Breast epithelium (tissue), 4 donors: Measurements from ENCODE around the gene PRDM1. TPM values are rescaled to one million over a fixed set of nuclear protein-coding genes. Genes with fewer than 3 reads are reported as not detected.
A peak's percentile ranks its signal among the peaks of the same experiment; 100 is the strongest.

Source experiments
- DNase-seq, 2 donors: peaks; one replicate each; pipeline ENCODE4 v3.0.0-alpha.2; 2019; ENCODE audit warnings: low spot score in 2 of 2
- H3K27ac ChIP-seq, 2 donors: fragments of 200-600 bp; sonication (generic) in 1 of 2; one replicate each; pipeline ENCODE4 v1.5.1; 2016 to 2019; ENCODE audit warnings: mild to moderate bottlenecking in 1 of 2
- H3K27me3 ChIP-seq, 2 donors: fragments of 200-600 bp; sonication (generic) in 1 of 2; one replicate each; pipeline versions ENCODE4 v1.5.1 to v1.6.0; 2017 to 2019; ENCODE audit warnings: control low read depth in 1 of 2, mild to moderate bottlenecking in 1 of 2
- H3K36me3 ChIP-seq: fragments of 200-600 bp; one replicate; pipeline ENCODE4 v1.5.1; 2019
- H3K4me1 ChIP-seq, 2 donors: fragments of 200-600 bp; sonication (generic); one replicate each; pipeline ENCODE4 v1.5.1; 2016 to 2019; ENCODE audit warnings: control low read depth in 1 of 2
- H3K4me3 ChIP-seq, 3 donors: fragments of 200-600 bp; sonication (generic); 1 replicate in 2 of 3; 2 replicates in 1 of 3; pipeline ENCODE4 v1.5.1; 2016 to 2019; ENCODE audit warnings: mild to moderate bottlenecking in 3 of 3, moderate library complexity in 2 of 3
- H3K9me3 ChIP-seq, 2 donors: fragments of 200-600 bp; sonication (generic) in 1 of 2; one replicate each; pipeline ENCODE4 v1.5.1; 2016 to 2019; ENCODE audit warnings: control low read depth in 1 of 2
- CTCF ChIP-seq, 3 donors: fragments of 450-650 bp; IDR thresholded peaks; one replicate each; pipeline ENCODE4 v1.5.1; 2016 to 2017; ENCODE audit warnings: antibody characterized with exemption in 3 of 3, mild to moderate bottlenecking in 3 of 3, moderate library complexity in 3 of 3
- POLR2A ChIP-seq: fragments of 450-650 bp; IDR thresholded peaks from one replicate; pipeline ENCODE4 v1.6.1; 2016; ENCODE audit warnings: antibody characterized with exemption, mild to moderate bottlenecking, moderate library complexity
- POLR2AphosphoS5 ChIP-seq, 3 donors: sonication (generic); formaldehyde crosslinking; IDR thresholded peaks; one replicate each; pipeline ENCODE4 v1.6.1; 2017; ENCODE audit warnings: antibody characterized with exemption in 3 of 3
- intact Hi-C: fragments of 100-400 bp; cut with DNase I; formaldehyde crosslinking; loops from one replicate; pipeline ENCODE4 v1.15.1; 2023; ENCODE audit warnings: low total_unique reads
- total RNA-seq, 3 donors: library from RNA; depleted of rRNA; stranded (reverse); fragments of >200 nt; gene quantifications; one replicate each; pipeline ENCODE4 v1.1.0, GENCODE V29; 2016

The PRDM1 gene
- total RNA-seq, 3 donors from 2014 or later: 6.9 to 16.0 (median 13.1) TPM

GRCh38 chr6:106113256-106113959, 27.3 kb downstream of the PRDM1 start:
- Histone ChIP-seq H3K4me3 (no peak overlapping the region), H3K4me1 (peaks cover 0 to 10% of the 10 kb centered on the region in 2 donors), H3K9me3 (no peaks in the 10 kb centered on the region), H3K36me3 (no peaks in the 10 kb centered on the region), H3K27me3 (no peaks in the 10 kb centered on the region), H3K27ac (no peak overlapping the region)
- intact Hi-C loops: no loop called here
- TF ChIP-seq CTCF (IDR thresholded peaks at IDR 0.05): no peak
- TF ChIP-seq POLR2A: no peak
- TF ChIP-seq POLR2AphosphoS5 (IDR thresholded peaks at IDR 0.05): no peak
- no peak for DNase-seq

GRCh38 chr6:106114492-106114891, 28.4 kb downstream of the PRDM1 start:
- H3K27me3 ChIP-seq: no peaks in the 10 kb centered on the region
- H3K4me3 ChIP-seq: no peak overlapping the region
- DNase-seq: no peak
- H3K4me1 ChIP-seq: peaks cover 0 to 10% of the 10 kb centered on the region in 2 donors
- no peaks in the 10 kb centered on the region for H3K36me3 ChIP-seq
- intact Hi-C loops: no loop called here
- TF ChIP-seq POLR2A (no peak), CTCF (IDR thresholded peaks at IDR 0.05) (no peak), POLR2AphosphoS5 (IDR thresholded peaks at IDR 0.05) (no peak)
- H3K9me3 ChIP-seq: no peaks in the 10 kb centered on the region
- H3K27ac ChIP-seq: no peak overlapping the region

- Histone ChIP-seq H3K36me3 (no peaks in the 10 kb centered on the region), H3K4me1 (peaks cover 0 to 10% of the 10 kb centered on the region in 2 donors), H3K9me3 (no peaks in the 10 kb centered on the region), H3K4me3 (no peak overlapping the region), H3K27me3 (no peaks in the 10 kb centered on the region), H3K27ac (peak overlapping the region in 1 of 2 donors; percentile 68)
- intact Hi-C loops: no loop called here
- TF ChIP-seq POLR2A (no peak), POLR2AphosphoS5 (IDR thresholded peaks at IDR 0.05) (no peak), CTCF (IDR thresholded peaks at IDR 0.05) (no peak)
- DNase-seq: no peak
Observed at GRCh38 chr6:106115286-106115685, 29.1 kb downstream of the PRDM1 start.

GRCh38 chr6:106116125-106116832, 30.1 kb downstream of the PRDM1 start:
- TF ChIP-seq POLR2A (no peak), CTCF (IDR thresholded peaks at IDR 0.05) (no peak), POLR2AphosphoS5 (IDR thresholded peaks at IDR 0.05) (no peak)

GRCh38 chr6:106117579-106117978, 31.4 kb downstream of the PRDM1 start:
- intact Hi-C loops: no loop called here
- Histone ChIP-seq H3K27ac (peak overlapping the region in 1 of 2 donors; percentile 83), H3K4me3 (no peak overlapping the region), H3K4me1 (peaks cover 0 to 10% of the 10 kb centered on the region in 2 donors), H3K36me3 (no peaks in the 10 kb centered on the region), H3K9me3 (no peaks in the 10 kb centered on the region), H3K27me3 (no peaks in the 10 kb centered on the region)
- DNase-seq: no peak
- TF ChIP-seq CTCF (IDR thresholded peaks at IDR 0.05) (no peak), POLR2AphosphoS5 (IDR thresholded peaks at IDR 0.05) (no peak), POLR2A (no peak)

More at GRCh38 chr6:106116125-106116832, 30.1 kb downstream of the PRDM1 start:
- H3K27me3 ChIP-seq: no peaks in the 10 kb centered on the region
- H3K4me1 ChIP-seq: peaks cover 0 to 10% of the 10 kb centered on the region in 2 donors
- H3K9me3 ChIP-seq: no peaks in the 10 kb centered on the region
- H3K4me3 ChIP-seq: no peak overlapping the region
- no peaks in the 10 kb centered on the region for H3K36me3 ChIP-seq
- DNase-seq: peak; percentile 80 to 91
- intact Hi-C loops: no loop called here
- H3K27ac ChIP-seq: peak overlapping the region; percentile 38 to 68
